Measurements from ENCODE around the gene ZNF784.
A peak's percentile ranks its signal among the peaks of the same experiment; 100 is the strongest.
"Not testable (repeated sequence)": the region's sequence is repeated elsewhere in the genome, so short reads cannot be mapped to it uniquely, and the experiment has no call there.

ZNF784 gene

GRCh38 chr19:55582284-55582683, 42.1 kb downstream of the ZNF784 start:
- DNase-seq = not testable (repeated sequence)

DNA sequence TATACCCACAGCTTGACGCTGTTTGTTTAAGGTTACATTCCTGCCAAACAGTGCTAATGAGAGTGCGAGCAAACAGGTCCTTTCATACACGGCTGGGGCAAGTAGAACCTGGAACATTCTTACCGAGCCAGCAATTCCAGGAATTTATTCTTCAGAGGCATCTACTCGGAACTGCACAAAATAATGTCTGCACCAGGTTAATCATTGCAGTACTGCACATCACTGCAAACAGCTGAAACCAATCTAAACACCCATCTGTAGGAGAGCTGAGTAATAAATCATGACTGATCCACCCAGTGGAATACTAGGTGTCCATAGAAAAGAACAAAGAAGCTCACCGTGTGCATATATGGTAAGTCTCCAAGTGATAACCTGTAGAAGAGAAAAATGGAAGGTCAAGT, 42.5 kb downstream of the ZNF784 start:
- no peak for DNase-seq

DNA sequence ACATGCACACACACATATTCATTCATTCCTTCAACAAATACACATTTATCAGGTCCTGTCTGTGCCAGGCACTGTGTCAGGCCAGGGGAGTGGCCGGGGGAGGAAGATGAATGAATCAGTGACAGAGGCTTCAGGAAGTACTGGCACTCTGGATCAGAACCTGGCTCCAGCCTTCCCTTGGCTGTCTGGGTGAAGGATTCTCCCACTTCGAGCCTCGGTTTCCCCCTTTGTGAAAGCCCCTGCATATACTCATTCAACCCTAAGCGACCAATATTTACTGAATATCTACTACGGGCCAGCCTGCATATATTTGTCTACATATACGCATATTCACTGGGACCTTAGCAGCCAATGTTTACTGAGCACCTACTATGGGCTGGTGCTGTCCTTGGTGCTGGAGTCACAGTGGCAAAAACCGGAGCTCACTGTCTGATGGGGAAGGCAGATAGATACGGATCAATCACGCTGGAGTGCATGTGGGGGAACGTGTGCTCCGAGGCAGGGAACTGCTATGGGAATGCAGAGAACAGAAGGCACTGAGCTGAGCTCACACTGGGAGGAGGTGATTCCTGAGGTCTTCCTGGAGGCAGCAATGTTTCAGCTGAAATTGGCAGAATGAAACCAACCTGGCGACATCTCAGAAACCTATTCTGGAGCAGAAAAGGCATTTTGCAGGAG, 43.1 kb downstream of the ZNF784 start:
- peak in 1 of 5 experiments; percentile 38 for DNase-seq

- peak; percentile 27 to 86 (median 57) for DNase-seq
These were observed 43.7 kb downstream of the ZNF784 start, which contains the start of gene ZNF579 for GRCh38 chr19:55580628-55581144. Gene ZNF579, minus strand, starts transcription at chr19:55580848. Its CDS starts 1,209 bp downstream, at chr19:55579639.

DNA sequence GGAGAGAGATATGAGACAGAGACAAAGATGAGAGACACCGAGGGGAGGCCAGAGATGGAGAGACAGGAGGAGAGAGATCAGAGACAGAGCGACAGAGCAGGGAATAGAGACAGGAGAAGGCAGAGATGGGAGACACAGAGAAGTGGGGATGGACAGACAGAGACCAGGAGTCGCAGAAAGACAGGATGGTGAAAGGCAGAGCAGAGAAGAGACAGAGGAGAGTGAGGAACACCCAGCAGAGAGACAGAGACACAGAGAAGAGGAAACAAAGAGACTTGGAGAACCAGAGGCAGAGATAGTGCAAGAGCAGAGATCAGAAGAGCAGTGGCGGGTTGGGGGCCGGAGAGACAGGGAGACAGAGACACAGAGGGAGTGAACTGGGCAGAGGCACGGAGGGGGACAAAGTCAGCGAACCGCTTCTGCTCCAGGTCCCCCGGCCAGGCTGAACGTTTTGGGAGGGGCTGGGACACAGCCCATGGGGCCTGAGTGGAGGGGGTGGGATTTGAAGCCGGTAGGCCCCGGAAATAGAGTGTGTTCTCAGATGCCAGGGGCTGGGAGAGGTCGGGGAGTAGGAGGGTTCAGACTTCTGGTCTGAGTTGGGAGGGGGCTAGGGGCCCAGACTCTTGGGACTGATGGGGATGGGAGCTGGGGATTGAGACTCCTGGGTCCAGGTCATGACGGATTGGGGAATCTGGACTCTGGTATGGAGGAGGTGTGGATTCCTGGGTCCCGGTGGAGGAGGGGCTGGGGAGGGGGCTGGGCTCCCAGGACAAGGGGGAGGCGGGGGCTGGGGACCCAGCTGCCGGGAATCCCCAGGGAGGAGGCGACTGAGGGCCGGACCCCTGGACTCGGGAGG, 44.4 kb downstream of the ZNF784 start:
- no peak for DNase-seq

GRCh38 chr19:55578761-55579747, 45.3 kb downstream of the ZNF784 start:
- no peak for DNase-seq

GRCh38 chr19:55578031-55578760, 46.2 kb downstream of the ZNF784 start:
- DNase-seq = no peak

- no peak for DNase-seq
These were observed 47.6 kb downstream of the ZNF784 start for GRCh38 chr19:55576746-55577145.

GRCh38 chr19:55573929-55574328, 50.4 kb downstream of the ZNF784 start:
- not testable (repeated sequence) for DNase-seq

All from T-helper 2 cell (primary cell).